ENCODE data around the gene LKAAEAR1. TPM values are rescaled to one million over a fixed set of nuclear protein-coding genes. Genes with fewer than 3 reads are reported as not detected.

The LKAAEAR1 gene
- total RNA-seq, 1 experiment from 2014 or later, result 1.7 TPM

GRCh38 chr20:64057628-64058498 lies 26.3 kb downstream of the LKAAEAR1 start:
- peak; percentile 57 for TF ChIP-seq SP1 (CRISPR knock-in tag; conservative IDR thresholded peaks at IDR 0.05)
- TF ChIP-seq, protein P1, sequence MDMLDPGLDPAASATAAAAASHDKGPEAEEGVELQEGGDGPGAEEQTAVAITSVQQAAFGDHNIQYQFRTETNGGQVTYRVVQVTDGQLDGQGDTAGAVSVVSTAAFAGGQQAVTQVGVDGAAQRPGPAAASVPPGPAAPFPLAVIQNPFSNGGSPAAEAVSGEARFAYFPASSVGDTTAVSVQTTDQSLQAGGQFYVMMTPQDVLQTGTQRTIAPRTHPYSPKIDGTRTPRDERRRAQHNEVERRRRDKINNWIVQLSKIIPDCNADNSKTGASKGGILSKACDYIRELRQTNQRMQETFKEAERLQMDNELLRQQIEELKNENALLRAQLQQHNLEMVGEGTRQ (CRISPR knock-in tag; IDR thresholded peaks at IDR 0.05), result peak; percentile 37; the same call in 1 of the 2 replicates
- no peak for TF ChIP-seq CREM (CRISPR knock-in tag; IDR thresholded peaks at IDR 0.05)
- TF ChIP-seq, protein P2, sequence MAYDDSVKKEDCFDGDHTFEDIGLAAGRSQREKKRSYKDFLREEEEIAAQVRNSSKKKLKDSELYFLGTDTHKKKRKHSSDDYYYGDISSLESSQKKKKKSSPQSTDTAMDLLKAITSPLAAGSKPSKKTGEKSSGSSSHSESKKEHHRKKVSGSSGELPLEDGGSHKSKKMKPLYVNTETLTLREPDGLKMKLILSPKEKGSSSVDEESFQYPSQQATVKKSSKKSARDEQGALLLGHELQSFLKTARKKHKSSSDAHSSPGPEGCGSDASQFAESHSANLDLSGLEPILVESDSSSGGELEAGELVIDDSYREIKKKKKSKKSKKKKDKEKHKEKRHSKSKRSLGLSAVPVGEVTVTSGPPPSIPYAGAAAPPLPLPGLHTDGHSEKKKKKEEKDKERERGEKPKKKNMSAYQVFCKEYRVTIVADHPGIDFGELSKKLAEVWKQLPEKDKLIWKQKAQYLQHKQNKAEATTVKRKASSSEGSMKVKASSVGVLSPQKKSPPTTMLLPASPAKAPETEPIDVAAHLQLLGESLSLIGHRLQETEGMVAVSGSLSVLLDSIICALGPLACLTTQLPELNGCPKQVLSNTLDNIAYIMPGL (CRISPR knock-in tag; IDR thresholded peaks at IDR 0.05), result peak; percentile 44
- TF ChIP-seq ZNF423 (CRISPR knock-in tag; IDR thresholded peaks at IDR 0.05), result peak; percentile 69
- TF ChIP-seq ZNF121 (CRISPR knock-in tag; IDR thresholded peaks at IDR 0.05), result no peak
- TF ChIP-seq, protein P3, sequence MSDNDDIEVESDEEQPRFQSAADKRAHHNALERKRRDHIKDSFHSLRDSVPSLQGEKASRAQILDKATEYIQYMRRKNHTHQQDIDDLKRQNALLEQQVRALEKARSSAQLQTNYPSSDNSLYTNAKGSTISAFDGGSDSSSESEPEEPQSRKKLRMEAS (CRISPR knock-in tag; IDR thresholded peaks at IDR 0.05), result peak; percentile 41; the same call in 1 of the 2 replicates
- peak; percentile 40 for TF ChIP-seq GABPB1 (CRISPR knock-in tag; IDR thresholded peaks at IDR 0.05)
- TF ChIP-seq ARID4B (CRISPR knock-in tag; IDR thresholded peaks at IDR 0.05; ENCODE audit: borderline replicate concordance), result 0 out of 2 replicates have a peak, but pooled peaks have one; percentile 37
- no peak for TF ChIP-seq EMX1 (CRISPR knock-in tag; IDR thresholded peaks at IDR 0.05)
- TF ChIP-seq CTCF (IDR thresholded peaks at IDR 0.05), result peak; percentile 82
- H3K4me1 Mint-ChIP-seq, result peaks cover 27% of the 10 kb centered on the region
- H3K27me3 Mint-ChIP-seq (ENCODE audit: low read depth), result peaks cover 5% of the 10 kb centered on the region
- no peak overlapping the region for H3K27ac Mint-ChIP-seq
- peak; percentile 94 for DNase-seq (ENCODE audit: low spot score)
- no peaks in the 10 kb centered on the region for H3K36me3 Mint-ChIP-seq
- ChIA-PET CTCF (interaction anchor here (0.6 to 2.9 kb wide), 34 partner anchors 8 to 562 kb away, joined by 3 to 40 read pairs (median 3); partner anchors contain the start of genes NPBWR2, OPRL1, PRPF6 and RGS19), POLR2A (interaction anchor here (0.6 to 1.1 kb wide), 2 partner anchors 58 to 77 kb away, joined by 3 to 4 read pairs; no protein-coding TSS in a partner anchor)
- no peak overlapping the region for H3K4me3 Mint-ChIP-seq
- no peaks in the 10 kb centered on the region for H3K9me3 Mint-ChIP-seq
- peak; percentile 77 for ATAC-seq

- no peaks in the 10 kb centered on the region for H3K9me3 Mint-ChIP-seq
- ChIA-PET CTCF (interaction anchor here (0.6 to 2.9 kb wide), 33 partner anchors 7 to 561 kb away, joined by 3 to 40 read pairs (median 3); partner anchors contain the start of genes NPBWR2, OPRL1, PRPF6 and RGS19), POLR2A (interaction anchor here (0.6 to 1.1 kb wide), 2 partner anchors 57 to 77 kb away, joined by 3 to 4 read pairs; no protein-coding TSS in a partner anchor)
- H3K4me1 Mint-ChIP-seq, result peaks cover 23% of the 10 kb centered on the region
- no peak overlapping the region for H3K27ac Mint-ChIP-seq
- H3K27me3 Mint-ChIP-seq (ENCODE audit: low read depth), result peaks cover 5% of the 10 kb centered on the region
- DNase-seq (ENCODE audit: low spot score) (no peak), ATAC-seq (no peak; the same call in 1 of the 2 replicates)
- H3K4me3 Mint-ChIP-seq, result no peak overlapping the region
- H3K36me3 Mint-ChIP-seq, result no peaks in the 10 kb centered on the region
- TF ChIP-seq IRF2 (CRISPR knock-in tag; IDR thresholded peaks at IDR 0.05; ENCODE audit: borderline replicate concordance, low read depth) (no peak), ZNF219 (CRISPR knock-in tag; IDR thresholded peaks at IDR 0.05; ENCODE audit: borderline replicate concordance) (no peak), ZBTB43 (CRISPR knock-in tag; IDR thresholded peaks at IDR 0.05) (no peak), SOX15 (CRISPR knock-in tag; IDR thresholded peaks at IDR 0.05) (no peak), CREM (CRISPR knock-in tag; IDR thresholded peaks at IDR 0.05) (no peak), PREB (CRISPR knock-in tag; IDR thresholded peaks at IDR 0.05; ENCODE audit: borderline replicate concordance) (no peak), NR3C1 (CRISPR knock-in tag; conservative IDR thresholded peaks at IDR 0.05; ENCODE audit: low read depth) (0 out of 2 replicates have a peak, but pooled peaks have one; percentile 34), CREB1 (CRISPR knock-in tag; IDR thresholded peaks at IDR 0.05) (no peak), ZNF423 (CRISPR knock-in tag; IDR thresholded peaks at IDR 0.05) (no peak)
Observed at GRCh38 chr20:64056889-64057627, 27.1 kb downstream of the LKAAEAR1 start.

Measured in WTC11 (cell line).